OCI-LY7 (cell line): Measurements from ENCODE around the gene KRTDAP. TPM values are rescaled to one million over a fixed set of nuclear protein-coding genes. Genes with fewer than 3 reads are reported as not detected.

Experiments
- BruUV-seq: library from RNA; stranded (reverse); fragments of 400-500 nt; replicated peaks from 2 replicates; lab custom pipeline; 2021; lab: Mats Ljungman, UMichigan
- CTCF ChIA-PET: fragments of 300-600 bp; sonication (Branson Sonifier 250); formaldehyde crosslinking; loops from one replicate; lab custom pipeline; 2022; ENCODE audit warnings: antibody characterized with exemption; ENCODE audit not compliant: unreplicated experiment; lab: Charles Lee
- POLR2A ChIA-PET: fragments of 300-600 bp; sonication (Branson Sonifier 250); formaldehyde crosslinking; loops from one replicate; lab custom pipeline; 2022; ENCODE audit warnings: antibody characterized with exemption; lab: Charles Lee
- DNase-seq: peaks from one replicate; pipeline ENCODE4 v3.0.0-alpha.2; 2015; ENCODE audit warnings: low spot score
- H2AFZ ChIP-seq: fragments of 200-600 bp; sonication (generic), shearing (Covaris generic); 2 replicates; pipeline ENCODE4 v1.6.1; 2014; ENCODE audit warnings: mild to moderate bottlenecking, antibody characterized with exemption, low read length, moderate library complexity
- H3K27ac ChIP-seq: fragments of 200-600 bp; sonication (generic); 2 replicates; pipeline ENCODE4 v1.5.1; 2014; ENCODE audit warnings: mixed run types, low read depth, mild to moderate bottlenecking, moderate library complexity, low read length, inconsistent platforms; ENCODE audit not compliant: poor library complexity, severe bottlenecking
- H3K36me3 ChIP-seq: fragments of 200-600 bp; sonication (generic); 2 replicates; pipeline ENCODE4 v1.6.1; 2014; ENCODE audit warnings: mild to moderate bottlenecking, antibody characterized with exemption, low read length, moderate library complexity, mixed read lengths; ENCODE audit not compliant: insufficient read depth
- H3K4me1 ChIP-seq: fragments of 200-600 bp; sonication (generic); 2 replicates; pipeline ENCODE4 v1.5.1; 2014; ENCODE audit warnings: mild to moderate bottlenecking, low read length; ENCODE audit not compliant: insufficient read depth, poor library complexity, severe bottlenecking
- H3K4me2 ChIP-seq: fragments of 200-600 bp; sonication (generic); 2 replicates; pipeline ENCODE4 v1.6.1; 2014; ENCODE audit warnings: mild to moderate bottlenecking, low read length
- H3K4me3 ChIP-seq: fragments of 200-600 bp; sonication (generic); 2 replicates; pipeline ENCODE4 v1.5.1; 2014; ENCODE audit warnings: mild to moderate bottlenecking, low read depth, low read length; ENCODE audit not compliant: poor library complexity, severe bottlenecking
- H3K79me2 ChIP-seq: fragments of 200-600 bp; sonication (generic); 2 replicates; pipeline ENCODE4 v1.6.1; 2016; ENCODE audit warnings: low read depth, mild to moderate bottlenecking, low read length, moderate library complexity, mixed read lengths; ENCODE audit not compliant: insufficient read depth
- H3K9me2 ChIP-seq: fragments of 200-600 bp; sonication (generic); 2 replicates; pipeline ENCODE4 v1.6.1; 2016; ENCODE audit warnings: mild to moderate bottlenecking, low read length, mixed read lengths; ENCODE audit not compliant: insufficient read depth
- H3K9me3 ChIP-seq: fragments of 200-600 bp; sonication (generic); 2 replicates; pipeline ENCODE4 v1.6.1; 2014; ENCODE audit warnings: mild to moderate bottlenecking, mixed run types, low read length, mixed read lengths
- H4K20me1 ChIP-seq: fragments of 200-600 bp; sonication (generic); 2 replicates; pipeline ENCODE4 v1.6.1; 2014; ENCODE audit warnings: mild to moderate bottlenecking, antibody characterized with exemption, low read length, moderate library complexity, mixed read lengths; ENCODE audit not compliant: insufficient read depth
- CTCF ChIP-seq: fragments of 200-600 bp; sonication (generic); conservative IDR thresholded peaks from 2 replicates; pipeline ENCODE4 v1.5.1; 2014; ENCODE audit warnings: mild to moderate bottlenecking, antibody characterized with exemption, low read length, moderate library complexity, mixed read lengths
- EZH2phosphoT487 ChIP-seq: fragments of 200-600 bp; sonication (generic); IDR thresholded peaks from 2 replicates; pipeline ENCODE4 v1.6.1; 2018; ENCODE audit warnings: low read depth, borderline replicate concordance, mild to moderate bottlenecking, mixed run types, antibody characterized with exemption, low read length, moderate library complexity, mixed read lengths
- intact Hi-C: fragments of 100-400 bp; cut with micrococcal nuclease; formaldehyde crosslinking; loops from one replicate; pipeline ENCODE4 v1.10.0; 2022; ENCODE audit not compliant: unreplicated experiment
- total RNA-seq, 2 experiments: library from RNA; depleted of rRNA in 1 of 2; stranded (reverse); fragments of >200 nt in 1 of 2; shearing (Covaris generic) in 1 of 2; gene quantifications; 2 replicates each; pipeline ENCODE4 v1.2.3, GENCODE V29; 2014 to 2022

Gene KRTDAP
- total RNA-seq, 2 experiments from 2014 or later = not detected

GRCh38 chr19:35498220-35498619, 8.0 kb upstream of the KRTDAP start:
- H4K20me1 ChIP-seq = no peaks in the 10 kb centered on the region
- TF ChIP-seq EZH2phosphoT487 = no peak
- no peak for TF ChIP-seq CTCF
- H3K36me3 ChIP-seq = no peaks in the 10 kb centered on the region
- H3K27ac ChIP-seq = no peak overlapping the region
- no peak overlapping the region for H3K4me2 ChIP-seq
- POLR2A ChIA-PET = no interaction called here
- H2AFZ ChIP-seq = no peak overlapping the region
- intact Hi-C loops = no loop called here
- CTCF ChIA-PET = no interaction called here
- H3K4me3 ChIP-seq = no peak overlapping the region
- no TSS peak for BruUV-seq
- no peaks in the 10 kb centered on the region for H3K79me2 ChIP-seq
- no peaks in the 10 kb centered on the region for H3K9me3 ChIP-seq
- no peak for DNase-seq
- H3K9me2 ChIP-seq = no peaks in the 10 kb centered on the region
- no peaks in the 10 kb centered on the region for H3K4me1 ChIP-seq

GRCh38 chr19:35497406-35497805, 7.1 kb upstream of the KRTDAP start:
- POLR2A ChIA-PET = interaction anchor here (0.7 kb wide), 1 partner anchor 9 kb away, joined by 3 read pairs; no protein-coding TSS in a partner anchor
- no peaks in the 10 kb centered on the region for H3K36me3 ChIP-seq
- no peaks in the 10 kb centered on the region for H3K9me2 ChIP-seq
- no peaks in the 10 kb centered on the region for H4K20me1 ChIP-seq
- TF ChIP-seq EZH2phosphoT487 = no peak
- no peak for TF ChIP-seq CTCF
- no peak overlapping the region for H2AFZ ChIP-seq
- H3K27ac ChIP-seq = no peak overlapping the region
- H3K4me1 ChIP-seq = no peaks in the 10 kb centered on the region
- H3K4me3 ChIP-seq = no peak overlapping the region
- no peaks in the 10 kb centered on the region for H3K9me3 ChIP-seq
- DNase-seq = no peak
- H3K4me2 ChIP-seq = no peak overlapping the region
- intact Hi-C loops = no loop called here
- CTCF ChIA-PET = no interaction called here
- H3K79me2 ChIP-seq = no peaks in the 10 kb centered on the region
- no TSS peak for BruUV-seq
